Measurements from ENCODE around the gene SUGCT.

- no peak for TF ChIP-seq CTCF (IDR thresholded peaks at IDR 0.05; ENCODE audit: low read depth, low read length)
- no peak for TF ChIP-seq POLR2A (IDR thresholded peaks at IDR 0.05; ENCODE audit: extremely low read depth, insufficient read length)
- no peak for TF ChIP-seq MAX (IDR thresholded peaks at IDR 0.05; ENCODE audit: low read depth, low read length)
- no peak for TF ChIP-seq MYC (IDR thresholded peaks at IDR 0.05; ENCODE audit: low read depth, low read length)
These were observed 750.7 kb downstream of the SUGCT start for GRCh38 chr7:40885503-40885902.
